ENCODE measurements around the gene GRIK1. TPM values are rescaled to one million over a fixed set of nuclear protein-coding genes. Genes with fewer than 3 reads are reported as not detected.

Gene GRIK1
- polyA plus RNA-seq, 1 experiment: not detected

GRCh38 chr21:29580732-29581285 lies 359.0 kb downstream of the GRIK1 start:
- H3K4me3 ChIP-seq (ENCODE audit: low read depth, low read length): no peak overlapping the region
- DNase-seq (ENCODE audit: low read depth, low spot score): no peak
- no peak overlapping the region for H3K27ac ChIP-seq (ENCODE audit: low read depth, low read length)
- CTCF ChIA-PET: interaction anchor here (0.5 kb wide), 1 partner anchor 130 kb away, joined by 4 read pairs; no protein-coding TSS in a partner anchor
- no peaks in the 10 kb centered on the region for H3K27me3 ChIP-seq (ENCODE audit: control insufficient read depth, insufficient read depth, low read length)
- H3K9me3 ChIP-seq (ENCODE audit: control insufficient read depth, insufficient read depth, low read length): no peaks in the 10 kb centered on the region
- POLR2A ChIA-PET: no interaction called here
- no peak for TF ChIP-seq CTCF (IDR thresholded peaks at IDR 0.05; ENCODE audit: low read depth, low read length)

- ChIA-PET POLR2A (no interaction called here), CTCF (no interaction called here)
- no peak overlapping the region for H3K4me3 ChIP-seq (ENCODE audit: low read depth, low read length)
- no peaks in the 10 kb centered on the region for H3K27me3 ChIP-seq (ENCODE audit: control insufficient read depth, insufficient read depth, low read length)
- H3K27ac ChIP-seq (ENCODE audit: low read depth, low read length): no peak overlapping the region
- TF ChIP-seq CTCF (IDR thresholded peaks at IDR 0.05; ENCODE audit: low read depth, low read length): no peak
- DNase-seq (ENCODE audit: low read depth, low spot score): no peak
- H3K9me3 ChIP-seq (ENCODE audit: control insufficient read depth, insufficient read depth, low read length): no peaks in the 10 kb centered on the region
These were observed 361.5 kb downstream of the GRIK1 start for GRCh38 chr21:29578306-29578705.

- Histone ChIP-seq H3K4me3 (ENCODE audit: low read depth, low read length) (no peak overlapping the region), H3K27ac (ENCODE audit: low read depth, low read length) (no peak overlapping the region), H3K9me3 (ENCODE audit: control insufficient read depth, insufficient read depth, low read length) (no peaks in the 10 kb centered on the region), H3K27me3 (ENCODE audit: control insufficient read depth, insufficient read depth, low read length) (no peaks in the 10 kb centered on the region)
- no peak for DNase-seq (ENCODE audit: low read depth, low spot score)
- ChIA-PET POLR2A (no interaction called here), CTCF (no interaction called here)
- no peak for TF ChIP-seq CTCF (IDR thresholded peaks at IDR 0.05; ENCODE audit: low read depth, low read length)
These were observed 367.8 kb downstream of the GRIK1 start for GRCh38 chr21:29571949-29572348.

GRCh38 chr21:29568020-29568697 lies 371.6 kb downstream of the GRIK1 start:
- no peak for DNase-seq (ENCODE audit: low read depth, low spot score)
- no peak overlapping the region for H3K4me3 ChIP-seq (ENCODE audit: low read depth, low read length)
- H3K27ac ChIP-seq (ENCODE audit: low read depth, low read length): no peak overlapping the region
- ChIA-PET CTCF (no interaction called here), POLR2A (no interaction called here)
- no peaks in the 10 kb centered on the region for H3K27me3 ChIP-seq (ENCODE audit: control insufficient read depth, insufficient read depth, low read length)
- TF ChIP-seq CTCF (IDR thresholded peaks at IDR 0.05; ENCODE audit: low read depth, low read length): no peak
- H3K9me3 ChIP-seq (ENCODE audit: control insufficient read depth, insufficient read depth, low read length): no peaks in the 10 kb centered on the region

- POLR2A ChIA-PET: no interaction called here
- Histone ChIP-seq H3K27ac (ENCODE audit: low read depth, low read length) (no peak overlapping the region), H3K4me3 (ENCODE audit: low read depth, low read length) (no peak overlapping the region), H3K27me3 (ENCODE audit: control insufficient read depth, insufficient read depth, low read length) (no peaks in the 10 kb centered on the region), H3K9me3 (ENCODE audit: control insufficient read depth, insufficient read depth, low read length) (no peaks in the 10 kb centered on the region)
- no peak for DNase-seq (ENCODE audit: low read depth, low spot score)
- CTCF ChIA-PET: no interaction called here
- TF ChIP-seq CTCF (IDR thresholded peaks at IDR 0.05; ENCODE audit: low read depth, low read length): no peak
These were observed 381.7 kb downstream of the GRIK1 start for GRCh38 chr21:29557931-29558725.
